Measurements from ENCODE around the gene PRM2.

The PRM2 gene

GRCh38 chr16:11285842-11286241 is 9.6 kb upstream of the PRM2 start:
- DNase-seq (ENCODE audit: low spot score) = no peak
- Mint-ChIP-seq H3K27ac (no peak overlapping the region), H3K36me3 (ENCODE audit: low read depth) (no peaks in the 10 kb centered on the region), H3K9me3 (no peaks in the 10 kb centered on the region), H3K27me3 (ENCODE audit: low read depth) (peaks cover 31% of the 10 kb centered on the region), H3K4me1 (ENCODE audit: low read depth) (no peaks in the 10 kb centered on the region), H3K4me3 (no peak overlapping the region)

GRCh38 chr16:11283820-11284248 is 7.6 kb upstream of the PRM2 start:
- Mint-ChIP-seq H3K27me3 (ENCODE audit: low read depth) (peaks cover 30% of the 10 kb centered on the region), H3K27ac (no peak overlapping the region), H3K4me1 (ENCODE audit: low read depth) (peaks cover 7% of the 10 kb centered on the region), H3K9me3 (no peaks in the 10 kb centered on the region), H3K36me3 (ENCODE audit: low read depth) (no peaks in the 10 kb centered on the region), H3K4me3 (no peak overlapping the region)
- no peak for DNase-seq (ENCODE audit: low spot score)

- H3K9me3 Mint-ChIP-seq = no peaks in the 10 kb centered on the region
- H3K4me3 Mint-ChIP-seq = no peak within 1 kb of the TSS
- H3K36me3 Mint-ChIP-seq (ENCODE audit: low read depth) = no peaks in the 10 kb centered on the region
- DNase-seq (ENCODE audit: low spot score) = no peak
- peaks cover 18% of the 10 kb centered on the region for H3K27me3 Mint-ChIP-seq (ENCODE audit: low read depth)
- H3K27ac Mint-ChIP-seq = peak within 1 kb of the TSS; percentile 14
- peaks cover 7% of the 10 kb centered on the region for H3K4me1 Mint-ChIP-seq (ENCODE audit: low read depth)
Measured at GRCh38 chr16:11280616-11281522, 4.6 kb upstream of the PRM2 start, which contains the start of gene PRM1. Gene PRM1 (minus strand): TSS chr16:11281330. CDS start chr16:11281238, 92 bp downstream.

- Mint-ChIP-seq H3K9me3 (no peaks in the 10 kb centered on the region), H3K4me3 (no peak overlapping the region), H3K27ac (no peak overlapping the region), H3K4me1 (ENCODE audit: low read depth) (peaks cover 7% of the 10 kb centered on the region), H3K36me3 (ENCODE audit: low read depth) (no peaks in the 10 kb centered on the region), H3K27me3 (ENCODE audit: low read depth) (peaks cover 15% of the 10 kb centered on the region)
- DNase-seq (ENCODE audit: low spot score) = no peak
Measured at GRCh38 chr16:11278681-11279628, 2.7 kb upstream of the PRM2 start.

GRCh38 chr16:11277607-11278337 is 1.5 kb upstream of the PRM2 start:
- Mint-ChIP-seq H3K4me3 (no peak overlapping the region), H3K9me3 (no peaks in the 10 kb centered on the region), H3K27ac (no peak overlapping the region), H3K4me1 (ENCODE audit: low read depth) (peaks cover 7% of the 10 kb centered on the region), H3K36me3 (ENCODE audit: low read depth) (no peaks in the 10 kb centered on the region), H3K27me3 (ENCODE audit: low read depth) (peaks cover 10% of the 10 kb centered on the region)
- DNase-seq (ENCODE audit: low spot score) = no peak

GRCh38 chr16:11276896-11277593 is 765 bp upstream of the PRM2 start:
- no peaks in the 10 kb centered on the region for H3K36me3 Mint-ChIP-seq (ENCODE audit: low read depth)
- no peaks in the 10 kb centered on the region for H3K9me3 Mint-ChIP-seq
- peaks cover 7% of the 10 kb centered on the region for H3K4me1 Mint-ChIP-seq (ENCODE audit: low read depth)
- H3K4me3 Mint-ChIP-seq = no peak overlapping the region
- no peak for DNase-seq (ENCODE audit: low spot score)
- peaks cover 8% of the 10 kb centered on the region for H3K27me3 Mint-ChIP-seq (ENCODE audit: low read depth)
- no peak overlapping the region for H3K27ac Mint-ChIP-seq

GRCh38 chr16:11274964-11275363 is 1.3 kb downstream of the PRM2 start:
- H3K27me3 Mint-ChIP-seq (ENCODE audit: low read depth) = peaks cover 4% of the 10 kb centered on the region
- H3K36me3 Mint-ChIP-seq (ENCODE audit: low read depth) = no peaks in the 10 kb centered on the region
- H3K4me3 Mint-ChIP-seq = no peak overlapping the region

GRCh38 chr16:11273721-11274324 is 2.5 kb downstream of the PRM2 start:
- no peaks in the 10 kb centered on the region for H3K36me3 Mint-ChIP-seq (ENCODE audit: low read depth)
- H3K27ac Mint-ChIP-seq = no peak overlapping the region
- DNase-seq (ENCODE audit: low spot score) = no peak
- H3K4me1 Mint-ChIP-seq (ENCODE audit: low read depth) = no peaks in the 10 kb centered on the region
- H3K27me3 Mint-ChIP-seq (ENCODE audit: low read depth) = no peaks in the 10 kb centered on the region
- H3K4me3 Mint-ChIP-seq = no peak overlapping the region
- H3K9me3 Mint-ChIP-seq = no peaks in the 10 kb centered on the region

More at GRCh38 chr16:11274964-11275363, 1.3 kb downstream of the PRM2 start:
- H3K4me1 Mint-ChIP-seq (ENCODE audit: low read depth) = peaks cover 7% of the 10 kb centered on the region
- H3K9me3 Mint-ChIP-seq = no peaks in the 10 kb centered on the region
- no peak overlapping the region for H3K27ac Mint-ChIP-seq
- no peak for DNase-seq (ENCODE audit: low spot score)

- no peak for DNase-seq (ENCODE audit: low spot score)
- Mint-ChIP-seq H3K27ac (no peak within 1 kb of the TSS), H3K4me3 (no peak within 1 kb of the TSS), H3K9me3 (no peaks in the 10 kb centered on the region), H3K4me1 (ENCODE audit: low read depth) (no peaks in the 10 kb centered on the region), H3K36me3 (ENCODE audit: low read depth) (no peaks in the 10 kb centered on the region), H3K27me3 (ENCODE audit: low read depth) (no peaks in the 10 kb centered on the region)
Measured at GRCh38 chr16:11272921-11273720, 3.2 kb downstream of the PRM2 start, which contains the start of gene PRM3. Gene PRM3 (minus strand): TSS chr16:11273629. CDS start chr16:11273595, 34 bp downstream.

- H3K9me3 Mint-ChIP-seq = no peaks in the 10 kb centered on the region
- H3K27ac Mint-ChIP-seq = no peak overlapping the region
- H3K36me3 Mint-ChIP-seq (ENCODE audit: low read depth) = no peaks in the 10 kb centered on the region
- no peak overlapping the region for H3K4me3 Mint-ChIP-seq
- DNase-seq (ENCODE audit: low spot score) = no peak
- no peaks in the 10 kb centered on the region for H3K27me3 Mint-ChIP-seq (ENCODE audit: low read depth)
- H3K4me1 Mint-ChIP-seq (ENCODE audit: low read depth) = no peaks in the 10 kb centered on the region
Measured at GRCh38 chr16:11272484-11272883, 3.8 kb downstream of the PRM2 start.

- no peak for DNase-seq (ENCODE audit: low spot score)
- no peak overlapping the region for H3K4me3 Mint-ChIP-seq
- no peak overlapping the region for H3K27ac Mint-ChIP-seq
- H3K4me1 Mint-ChIP-seq (ENCODE audit: low read depth) = no peaks in the 10 kb centered on the region
- H3K9me3 Mint-ChIP-seq = no peaks in the 10 kb centered on the region
- no peaks in the 10 kb centered on the region for H3K27me3 Mint-ChIP-seq (ENCODE audit: low read depth)
- no peaks in the 10 kb centered on the region for H3K36me3 Mint-ChIP-seq (ENCODE audit: low read depth)
Measured at GRCh38 chr16:11271610-11272009, 4.7 kb downstream of the PRM2 start.

GRCh38 chr16:11270602-11271162 is 5.6 kb downstream of the PRM2 start:
- no peaks in the 10 kb centered on the region for H3K36me3 Mint-ChIP-seq (ENCODE audit: low read depth)
- H3K27ac Mint-ChIP-seq = no peak overlapping the region
- H3K4me3 Mint-ChIP-seq = no peak overlapping the region
- H3K4me1 Mint-ChIP-seq (ENCODE audit: low read depth) = no peaks in the 10 kb centered on the region
- no peaks in the 10 kb centered on the region for H3K9me3 Mint-ChIP-seq
- H3K27me3 Mint-ChIP-seq (ENCODE audit: low read depth) = no peaks in the 10 kb centered on the region
- no peak for DNase-seq (ENCODE audit: low spot score)

Data from T-helper 2 cell treated with Interferon-gamma antibody and Interleukin-4, amounts not matched to agents 5 μg/mL and 100 μg/mL, for 36 hours (primary cell).